Stimulated activated CD8-positive, alpha-beta memory T cell treated with anti-CD3 and anti-CD28 coated beads, Interleukin-12 subunit alpha, Interleukin-12 subunit beta, amount 100 ng/mL, for 4 hours (primary cell): ENCODE data around the gene ZNF345.

ENCODE experiments used
- DNase-seq: peaks from one replicate; pipeline ENCODE4 v3.0.0-alpha.2; 2020; ENCODE audit warnings: low read depth

ZNF345 gene

DNA sequence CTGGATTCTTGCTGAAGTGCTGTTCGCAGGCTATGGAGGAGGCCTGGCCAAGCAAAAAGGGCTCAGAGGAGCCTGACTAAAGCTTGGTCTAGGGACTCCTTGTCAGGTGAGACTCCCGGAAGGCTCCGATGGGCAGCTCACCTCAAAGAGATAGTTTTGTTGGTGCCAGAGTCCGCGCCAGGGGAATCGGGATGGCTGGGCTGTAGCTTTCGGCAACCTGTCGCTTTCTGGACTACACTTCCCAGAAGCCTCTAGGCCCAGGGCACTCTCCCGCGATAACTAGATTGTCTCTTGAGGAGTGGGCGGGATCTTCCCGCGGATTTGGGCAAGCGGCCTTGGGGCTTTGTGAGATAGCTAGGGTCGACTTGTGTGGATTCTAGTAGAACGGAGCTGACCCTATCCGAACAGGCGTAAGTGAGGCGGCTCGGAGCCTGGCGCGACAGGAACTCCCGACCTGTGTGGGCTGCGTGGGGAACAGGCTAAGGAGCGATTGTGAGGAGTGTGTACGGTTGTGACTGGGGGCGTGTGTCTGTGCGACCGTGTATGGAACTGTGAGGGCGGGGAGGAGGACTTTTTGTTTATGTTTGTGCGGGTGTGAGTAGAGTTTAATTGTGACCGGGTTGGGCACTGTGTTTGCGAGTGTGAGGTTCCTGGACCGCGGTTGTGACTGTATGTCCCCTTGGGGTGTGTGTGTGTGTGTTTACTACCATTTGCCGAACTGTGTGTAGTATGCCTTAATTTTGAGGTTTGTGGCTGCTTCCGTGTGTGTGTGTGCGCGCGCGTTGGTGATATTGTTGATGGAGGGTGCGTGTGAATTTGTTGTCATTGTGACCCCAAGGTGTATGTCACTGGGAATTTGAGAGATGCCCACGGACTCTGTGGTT is at the start of gene ZNF345:
TSS of gene ZNF345 (plus strand) at position 318 of the 884 bp plus-strand sequence. CDS start 25,955 bp downstream, outside the sequence.
- peak; percentile 68 for DNase-seq

DNA sequence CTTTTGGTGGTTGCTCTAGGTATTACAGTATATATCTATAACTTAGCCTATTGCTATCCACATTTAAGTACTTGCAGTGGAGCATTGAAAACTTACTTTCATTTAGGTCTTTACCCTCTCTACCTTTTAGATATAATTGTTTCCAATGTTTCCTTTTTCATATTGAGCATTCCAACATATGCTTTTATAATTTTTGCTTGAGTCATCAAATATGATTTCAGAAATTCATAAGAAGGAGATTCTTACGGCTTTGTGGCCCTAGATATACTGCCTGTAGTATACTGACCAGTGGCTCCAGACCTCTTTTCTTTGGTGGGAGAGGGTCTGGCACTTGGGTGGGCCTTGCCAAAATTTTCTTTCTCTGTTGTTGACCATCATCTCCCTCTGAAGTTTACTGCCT is 45.3 kb upstream of the ZNF345 start:
- no peak for DNase-seq

DNA sequence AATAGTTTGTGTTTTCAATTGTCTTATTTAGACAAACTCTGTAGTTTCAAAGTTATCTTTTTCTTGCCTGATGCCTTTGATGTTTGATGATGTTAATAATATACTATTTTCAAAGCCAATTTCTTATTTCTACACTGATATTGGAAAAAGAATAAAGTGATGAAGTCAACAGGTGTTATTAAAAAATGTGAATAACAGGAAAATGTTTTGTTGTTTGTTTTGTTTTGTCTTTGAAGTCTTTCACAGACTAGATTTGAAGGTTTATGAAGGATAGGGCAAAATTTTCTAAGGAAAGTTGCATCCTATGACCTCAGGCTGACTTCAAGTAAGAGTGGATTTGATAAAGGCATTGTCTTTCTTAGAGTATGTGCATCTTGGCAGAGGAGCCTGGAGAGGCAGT is 43.6 kb upstream of the ZNF345 start:
- DNase-seq: no peak

DNA sequence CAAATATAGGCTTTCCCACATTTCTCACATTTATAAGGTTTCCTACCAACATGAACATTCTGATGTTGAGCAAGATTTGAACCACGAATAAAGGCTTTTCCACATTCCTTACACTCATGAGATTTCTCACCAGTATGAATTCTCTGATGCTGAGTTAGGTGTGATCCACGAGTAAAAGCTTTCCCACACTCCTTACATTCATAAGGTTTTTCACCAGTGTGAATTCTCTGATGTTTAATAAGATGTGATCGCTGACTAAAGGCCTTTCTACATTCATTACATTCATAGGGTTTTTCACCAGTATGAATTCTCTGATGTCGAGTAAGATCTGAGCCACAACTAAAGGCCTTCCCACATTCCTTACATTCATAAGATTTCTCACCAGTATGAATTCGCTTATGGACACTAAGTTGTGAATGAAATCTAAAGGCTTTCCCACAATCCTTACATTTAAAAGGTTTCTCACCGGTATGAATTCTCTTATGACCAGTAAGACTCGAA is 31.5 kb upstream of the ZNF345 start:
- no peak for DNase-seq

DNA sequence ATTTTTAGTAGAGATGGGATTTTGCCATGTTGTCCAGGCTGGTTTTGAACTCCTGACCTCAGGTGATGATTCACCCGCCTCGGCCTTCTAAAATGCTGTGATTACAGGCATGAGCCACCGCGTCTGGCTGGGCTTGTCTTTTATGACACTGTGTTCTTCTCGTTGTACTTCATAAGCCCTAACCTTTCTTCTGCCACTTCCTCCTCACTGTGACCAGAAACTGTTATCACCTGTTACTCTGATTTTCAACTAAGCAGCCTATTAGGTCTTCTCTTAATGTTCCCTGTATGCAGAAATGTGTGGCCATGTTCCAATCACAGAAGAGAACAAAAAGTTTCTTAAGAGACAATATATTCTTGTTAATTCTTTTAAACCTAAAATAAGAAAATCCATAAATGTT is 28.9 kb upstream of the ZNF345 start:
- no peak for DNase-seq

DNA sequence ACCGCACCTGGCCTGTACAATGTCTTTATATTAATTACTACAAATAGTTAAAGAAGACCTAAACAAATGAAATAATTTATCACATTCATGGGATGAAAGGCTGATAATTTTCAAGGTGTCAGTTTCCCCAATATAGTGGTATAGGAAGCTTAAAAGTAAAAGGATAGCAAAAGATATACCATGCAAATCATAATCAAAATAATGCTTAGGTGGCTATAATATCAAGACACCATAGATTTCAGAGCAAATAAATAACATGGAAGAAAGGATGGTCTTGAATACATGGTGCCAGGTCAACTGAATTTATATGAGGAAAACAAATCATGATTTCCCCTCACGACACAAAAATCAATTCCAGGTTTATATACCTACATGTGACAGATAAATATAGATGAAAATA is 17.2 kb upstream of the ZNF345 start:
- no peak for DNase-seq

DNA sequence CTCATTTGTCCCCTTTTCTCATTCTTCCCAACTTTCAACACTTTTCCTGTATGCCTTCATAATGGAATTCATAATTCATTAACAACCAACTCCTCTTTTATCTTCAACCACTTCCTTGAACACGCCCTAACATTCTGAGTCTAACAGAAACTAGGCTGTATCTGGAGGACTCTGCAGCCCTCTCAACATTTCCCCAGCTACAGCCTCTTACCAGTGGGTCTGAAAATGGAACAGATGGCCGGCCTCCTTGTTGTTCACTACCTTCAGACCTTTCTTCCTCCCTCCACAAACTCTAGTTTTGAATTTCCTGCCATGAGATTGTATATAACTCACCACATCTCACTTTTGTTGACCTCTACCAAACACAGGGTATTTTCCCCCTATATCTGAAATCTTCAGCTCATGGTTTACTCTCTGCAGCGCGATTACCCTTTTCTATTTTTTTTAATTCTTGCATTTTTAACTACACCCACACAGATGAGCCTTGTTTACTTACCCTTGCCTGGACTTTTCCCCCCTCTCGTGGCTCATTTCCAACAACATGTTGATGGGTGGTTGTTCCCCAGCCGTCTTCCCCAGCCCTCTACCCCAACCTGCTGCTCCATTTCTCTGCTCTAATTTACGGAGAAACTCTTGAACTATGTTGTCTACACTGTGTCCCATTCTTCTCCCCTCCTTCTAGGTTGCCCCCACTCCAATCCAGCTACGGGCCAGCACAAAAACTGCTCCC is 13.3 kb upstream of the ZNF345 start:
- no peak for DNase-seq

DNA sequence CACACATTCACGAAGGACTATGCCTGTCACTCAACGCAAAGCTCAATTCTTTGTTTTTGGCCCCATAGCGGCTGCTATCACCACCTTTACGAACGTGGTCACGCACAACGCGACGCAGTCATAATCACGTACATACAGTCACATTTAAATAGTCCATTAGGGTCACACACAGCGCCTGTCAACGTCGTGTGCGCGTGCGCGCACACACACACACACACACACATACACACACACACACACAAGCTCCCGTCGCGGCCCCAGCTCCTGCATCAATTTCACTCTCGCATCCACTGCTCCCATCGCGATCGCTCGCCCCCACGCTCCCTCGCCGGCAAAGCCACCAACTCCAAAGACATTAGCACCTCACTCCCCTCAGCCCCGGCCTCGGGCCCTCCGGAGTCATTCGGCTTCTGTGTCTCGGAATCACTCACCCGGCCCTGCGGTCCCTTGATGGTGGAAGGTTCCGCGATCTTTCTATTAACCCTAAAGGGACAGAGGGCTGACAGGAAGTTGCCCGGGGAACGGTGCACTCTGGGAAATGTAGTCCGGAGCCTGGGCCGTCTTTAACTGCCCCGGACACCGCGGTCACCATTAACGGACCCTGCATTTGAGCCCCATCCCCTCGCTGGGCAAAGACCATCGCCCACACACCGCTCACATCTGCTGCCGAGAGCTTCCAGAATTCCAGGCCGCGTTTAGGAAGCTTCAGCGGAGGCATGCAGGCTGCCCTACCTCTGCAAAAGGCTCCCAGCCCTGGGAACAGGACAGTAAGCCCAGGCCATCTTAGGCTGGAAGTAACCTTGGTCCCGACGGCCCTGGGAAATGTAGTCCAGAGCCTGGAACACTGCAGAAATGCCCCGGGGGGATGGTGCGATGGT is 12.5 kb upstream of the ZNF345 start, which contains the start of gene ZNF790:
TSS of gene ZNF790 (minus strand) at position 482 of the 878 bp plus-strand sequence. CDS start 12,768 bp downstream, outside the sequence.
- peak; percentile 69 for DNase-seq

GRCh38 chr19:36838784-36839324 is 11.8 kb upstream of the ZNF345 start:
- no peak for DNase-seq

DNA sequence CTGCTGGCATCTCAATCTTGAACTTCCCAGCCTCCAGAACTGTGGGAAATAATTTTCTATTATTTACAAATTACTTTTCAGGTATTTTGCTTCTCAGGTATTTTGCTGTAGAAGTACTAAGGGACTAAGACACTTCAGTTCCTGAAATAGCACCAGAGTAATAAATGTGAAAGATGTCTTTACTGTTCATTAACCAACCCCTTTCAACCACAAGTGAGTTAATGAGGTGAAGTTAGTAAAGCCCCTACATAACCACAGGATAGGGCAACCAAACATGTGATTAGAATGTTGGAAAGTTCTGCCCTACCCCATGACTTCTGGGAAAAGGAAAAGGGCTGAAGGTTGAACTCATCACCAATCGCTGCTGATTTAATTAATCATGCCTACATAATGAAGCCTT is 2.7 kb upstream of the ZNF345 start:
- DNase-seq: no peak

- DNase-seq: peak; percentile 79
These were observed 746 bp upstream of the ZNF345 start for GRCh38 chr19:36849701-36850558.

- DNase-seq: no peak
These were observed 1.2 kb downstream of the ZNF345 start for GRCh38 chr19:36851898-36852297.

DNA sequence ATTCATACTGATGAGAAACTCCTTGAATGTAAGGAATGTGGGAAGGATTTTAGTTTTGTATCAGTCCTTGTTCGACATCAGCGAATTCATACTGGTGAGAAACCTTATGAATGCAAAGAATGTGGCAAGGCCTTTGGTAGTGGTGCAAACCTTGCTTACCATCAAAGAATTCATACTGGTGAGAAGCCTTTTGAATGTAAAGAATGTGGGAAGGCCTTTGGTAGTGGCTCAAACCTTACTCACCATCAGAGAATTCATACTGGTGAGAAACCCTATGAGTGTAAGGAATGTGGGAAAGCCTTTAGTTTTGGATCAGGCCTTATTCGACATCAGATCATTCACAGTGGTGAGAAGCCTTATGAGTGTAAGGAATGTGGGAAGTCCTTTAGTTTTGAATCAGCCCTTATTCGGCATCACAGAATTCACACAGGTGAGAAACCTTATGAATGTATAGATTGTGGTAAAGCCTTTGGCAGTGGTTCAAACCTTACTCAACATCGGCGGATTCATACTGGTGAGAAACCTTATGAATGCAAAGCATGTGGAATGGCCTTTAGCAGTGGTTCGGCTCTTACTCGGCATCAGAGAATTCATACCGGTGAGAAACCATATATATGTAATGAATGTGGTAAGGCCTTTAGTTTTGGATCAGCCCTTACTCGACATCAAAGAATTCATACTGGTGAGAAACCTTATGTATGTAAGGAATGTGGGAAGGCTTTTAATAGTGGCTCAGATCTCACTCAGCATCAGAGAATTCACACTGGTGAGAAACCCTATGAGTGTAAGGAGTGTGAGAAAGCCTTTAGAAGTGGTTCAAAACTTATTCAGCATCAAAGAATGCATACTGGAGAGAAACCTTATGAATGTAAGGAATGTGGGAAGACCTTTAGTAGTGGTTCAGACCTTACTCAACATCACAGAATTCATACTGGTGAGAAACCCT is 26.6 kb downstream of the ZNF345 start:
- DNase-seq: no peak

DNA sequence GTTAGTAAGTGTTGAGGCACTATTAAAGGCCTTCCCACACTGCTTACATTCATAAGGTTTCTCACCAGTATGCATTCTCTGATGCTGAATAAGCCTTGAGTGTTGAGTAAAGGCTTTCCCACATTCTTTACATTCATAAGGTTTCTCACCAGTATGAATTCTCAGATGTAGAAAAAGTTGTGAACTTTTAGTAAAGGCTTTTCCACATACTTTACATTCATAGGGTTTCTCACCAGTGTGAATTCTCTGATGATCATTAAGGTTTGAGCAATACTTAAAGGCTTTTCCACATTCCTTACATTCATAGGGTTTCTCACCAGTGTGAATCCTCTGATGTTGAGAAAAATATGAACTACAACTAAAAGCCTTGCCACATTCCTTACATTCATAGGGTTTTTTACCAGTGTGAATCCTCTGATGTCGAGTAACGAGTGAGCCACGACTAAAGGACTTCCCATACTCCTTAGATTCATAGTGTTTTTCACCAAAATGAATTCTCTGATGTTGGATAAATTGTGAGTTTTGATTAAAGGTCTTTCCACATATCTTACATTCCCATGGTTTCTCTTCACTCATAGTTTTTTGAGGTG is 41.2 kb downstream of the ZNF345 start:
- DNase-seq: no peak

DNA sequence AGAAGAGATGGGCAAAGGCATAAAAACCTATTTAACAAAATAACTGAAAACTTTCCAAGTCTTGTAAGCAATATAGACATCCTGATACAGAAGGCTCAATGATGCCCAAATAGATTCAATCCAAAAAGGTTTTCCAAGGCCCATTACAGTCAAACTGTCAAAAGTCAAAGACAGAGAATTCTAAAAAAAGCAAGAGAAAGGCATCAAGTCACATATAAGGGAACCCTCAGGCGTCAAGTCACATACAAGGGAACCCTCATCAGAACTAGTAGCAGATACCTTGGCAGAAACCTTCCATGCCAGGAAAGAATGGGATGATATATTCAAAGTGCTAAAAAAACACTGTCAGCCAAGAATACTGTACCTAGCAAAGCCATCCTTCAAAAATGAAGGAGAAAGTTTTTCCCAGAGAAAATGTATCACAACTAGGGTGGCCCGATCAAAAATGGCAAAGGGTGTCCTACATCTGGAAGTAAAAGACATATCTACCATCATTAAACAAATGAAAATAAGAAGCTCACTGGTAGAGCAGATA is 44.2 kb downstream of the ZNF345 start:
- DNase-seq: no peak

DNA sequence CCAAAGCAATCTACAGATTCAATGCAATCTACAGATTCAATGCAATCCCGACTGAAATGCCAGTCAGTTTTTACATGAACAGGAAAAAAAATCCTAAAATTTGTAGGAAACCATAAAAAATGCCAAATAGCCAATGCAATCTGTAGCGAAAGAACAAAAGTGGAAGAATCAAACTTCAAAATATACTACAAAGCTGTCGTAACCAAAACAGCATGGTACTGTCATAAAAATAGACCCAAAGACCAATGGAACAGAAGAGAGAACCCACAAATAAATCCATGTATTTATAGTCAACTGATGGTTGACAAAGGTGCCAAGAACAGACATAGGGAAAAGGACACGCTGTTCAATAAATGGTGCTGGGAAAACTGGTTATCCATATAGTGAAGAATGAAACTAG is 47.7 kb downstream of the ZNF345 start:
- DNase-seq: no peak

DNA sequence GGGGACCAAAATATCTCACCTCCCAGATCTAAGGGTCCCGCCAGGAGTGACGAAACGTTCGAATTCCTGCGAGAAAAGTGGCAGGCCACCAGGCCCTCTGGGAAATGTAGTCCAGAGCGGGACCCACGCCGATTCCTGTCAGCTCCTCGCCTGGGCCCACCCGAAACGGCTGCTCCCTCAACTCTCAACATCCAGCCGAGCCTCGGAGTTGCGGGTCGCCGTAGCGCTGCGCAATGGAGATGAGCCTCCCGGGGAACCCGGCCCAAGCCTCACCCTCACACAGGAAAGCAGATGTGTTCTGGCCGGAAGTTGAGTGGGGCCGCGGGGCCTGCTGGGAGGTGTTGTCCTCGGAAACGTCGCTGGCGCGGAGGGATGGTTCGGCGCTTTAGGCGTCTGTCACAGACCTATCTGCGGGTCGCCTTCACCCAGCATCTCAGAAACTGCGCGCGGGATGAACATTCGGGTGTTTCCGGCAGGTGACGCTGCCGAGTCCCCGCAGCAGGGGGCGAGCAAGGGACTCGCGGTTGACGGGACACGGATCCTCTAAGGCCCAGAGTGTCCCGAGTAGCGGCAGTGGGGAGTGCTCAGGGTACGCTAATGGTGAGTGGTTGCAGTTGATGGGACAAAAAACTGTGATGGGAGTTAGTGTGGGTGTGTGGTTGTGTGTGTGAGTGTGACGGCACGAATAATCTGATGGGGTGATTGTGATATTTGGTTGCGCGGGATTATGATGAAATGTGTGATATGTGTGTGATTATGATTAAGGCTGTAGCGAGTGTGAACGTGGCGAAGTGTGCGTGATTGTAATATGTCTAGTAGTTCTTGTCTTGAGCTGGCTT is 65.5 kb downstream of the ZNF345 start, which contains the start of the genes ZNF568 and ZNF829:
TSS of gene ZNF568 (plus strand) at position 341 of the 839 bp plus-strand sequence. CDS start 6,439 bp downstream, outside the sequence.
TSS of gene ZNF829 (minus strand) at position 300 of the 839 bp plus-strand sequence. CDS start 1,124 bp downstream, outside the sequence.
- peak; percentile 83 for DNase-seq

DNA sequence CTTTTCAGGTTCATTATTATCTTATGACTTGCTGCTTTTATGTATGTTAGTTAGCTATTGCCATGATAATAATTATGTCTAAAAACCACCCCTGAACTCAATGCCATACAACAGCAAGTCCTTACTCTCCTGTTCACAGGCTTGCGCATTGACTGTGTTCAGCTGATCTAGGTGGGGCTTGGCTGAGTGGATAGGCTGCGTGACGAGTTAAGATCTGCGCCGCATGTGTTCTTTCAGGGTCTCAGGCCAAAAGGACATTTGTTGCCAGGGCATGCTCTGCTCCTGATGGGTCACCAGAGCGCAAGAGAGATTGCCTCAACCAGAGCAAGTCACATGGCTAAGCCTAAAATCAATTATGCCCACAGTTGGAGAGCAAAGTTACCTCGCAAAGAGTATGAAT is 66.3 kb downstream of the ZNF345 start:
- DNase-seq: no peak
